HG03103 (cell line): ENCODE data around the gene SLFN12L.
"Not testable (repeated sequence)": the region's sequence is repeated elsewhere in the genome, so short reads cannot be mapped to it uniquely, and the experiment has no call there.

Experiments
- ATAC-seq: cut with Tn5 transposase; IDR thresholded peaks from one replicate; pipeline ENCODE4 v1.9.1; 2021; ENCODE audit warnings: low read depth; ENCODE audit not compliant: unreplicated experiment

The SLFN12L gene

GRCh38 chr17:35543856-35544255, 6.4 kb upstream of the SLFN12L start:
- no peak for ATAC-seq

GRCh38 chr17:35542990-35543389, 5.5 kb upstream of the SLFN12L start:
- no peak for ATAC-seq

GRCh38 chr17:35541434-35541833, 4.0 kb upstream of the SLFN12L start:
- ATAC-seq = no peak

- ATAC-seq = no peak
These were observed 3.3 kb upstream of the SLFN12L start for GRCh38 chr17:35540589-35541404.

GRCh38 chr17:35539659-35540026, 2.2 kb upstream of the SLFN12L start:
- no peak for ATAC-seq

- ATAC-seq = no peak
These were observed 760 bp downstream of the SLFN12L start for GRCh38 chr17:35536664-35537171.

- ATAC-seq = not testable (repeated sequence)
These were observed 2.1 kb downstream of the SLFN12L start for GRCh38 chr17:35535406-35535805.

- ATAC-seq = no peak
These were observed 2.8 kb downstream of the SLFN12L start for GRCh38 chr17:35534576-35535093.

GRCh38 chr17:35531160-35531559, 6.3 kb downstream of the SLFN12L start:
- ATAC-seq = no peak

GRCh38 chr17:35529866-35530265, 7.6 kb downstream of the SLFN12L start:
- ATAC-seq = no peak

GRCh38 chr17:35529326-35529725, 8.2 kb downstream of the SLFN12L start:
- ATAC-seq = not testable (repeated sequence)

GRCh38 chr17:35523296-35523695, 14.2 kb downstream of the SLFN12L start:
- ATAC-seq = no peak

- ATAC-seq = not testable (repeated sequence)
These were observed 15.7 kb downstream of the SLFN12L start for GRCh38 chr17:35521654-35522256.

GRCh38 chr17:35521150-35521549, 16.3 kb downstream of the SLFN12L start:
- ATAC-seq = no peak

- no peak for ATAC-seq
These were observed 17.5 kb downstream of the SLFN12L start for GRCh38 chr17:35519906-35520442.

GRCh38 chr17:35519439-35519838, 18.0 kb downstream of the SLFN12L start:
- ATAC-seq = no peak

GRCh38 chr17:35518431-35518830, 19.0 kb downstream of the SLFN12L start:
- ATAC-seq = not testable (repeated sequence)

- ATAC-seq = no peak
These were observed 22.5 kb downstream of the SLFN12L start for GRCh38 chr17:35515027-35515426.

- ATAC-seq = no peak
These were observed 22.9 kb downstream of the SLFN12L start for GRCh38 chr17:35514564-35514963.

- ATAC-seq = no peak
These were observed 27.4 kb downstream of the SLFN12L start for GRCh38 chr17:35510052-35510451.

- ATAC-seq = not testable (repeated sequence)
These were observed 29.8 kb downstream of the SLFN12L start for GRCh38 chr17:35507714-35508113.
